ENCODE measurements around the gene KLK12. TPM values are rescaled to one million over a fixed set of nuclear protein-coding genes. Genes with fewer than 3 reads are reported as not detected.

Gene KLK12
- total RNA-seq, 2 experiments from 2014 or later = not detected

- H3K27ac Mint-ChIP-seq = no peak overlapping the region
- no peak for DNase-seq
- H3K4me3 Mint-ChIP-seq = no peak overlapping the region
- H3K27me3 Mint-ChIP-seq (ENCODE audit: low read depth) = peaks cover 28% of the 10 kb centered on the region
- H3K9me3 Mint-ChIP-seq (ENCODE audit: insufficient read depth) = no peaks in the 10 kb centered on the region
- POLR2A ChIA-PET = no interaction called here
- peaks cover 4% of the 10 kb centered on the region for H3K4me1 Mint-ChIP-seq (ENCODE audit: low read depth)
- CTCF ChIA-PET = no interaction called here
- ATAC-seq = no peak
- H3K36me3 Mint-ChIP-seq (ENCODE audit: low read depth) = no peaks in the 10 kb centered on the region
Measured at GRCh38 chr19:51023946-51024345, 10.9 kb downstream of the KLK12 start.

- Mint-ChIP-seq H3K36me3 (ENCODE audit: low read depth) (no peaks in the 10 kb centered on the region), H3K27me3 (ENCODE audit: low read depth) (peaks cover 40% of the 10 kb centered on the region), H3K4me1 (ENCODE audit: low read depth) (peaks cover 14% of the 10 kb centered on the region), H3K4me3 (no peak overlapping the region), H3K9me3 (ENCODE audit: insufficient read depth) (no peaks in the 10 kb centered on the region), H3K27ac (no peak overlapping the region)
- no peak for ATAC-seq
- no peak for DNase-seq
- POLR2A ChIA-PET = no interaction called here
- CTCF ChIA-PET = no interaction called here
Measured at GRCh38 chr19:51022526-51022925, 12.3 kb downstream of the KLK12 start.

- Mint-ChIP-seq H3K4me3 (no peak overlapping the region), H3K27me3 (ENCODE audit: low read depth) (peaks cover 49% of the 10 kb centered on the region), H3K27ac (no peak overlapping the region), H3K9me3 (ENCODE audit: insufficient read depth) (no peaks in the 10 kb centered on the region), H3K4me1 (ENCODE audit: low read depth) (peaks cover 19% of the 10 kb centered on the region), H3K36me3 (ENCODE audit: low read depth) (no peaks in the 10 kb centered on the region)
- POLR2A ChIA-PET = no interaction called here
- CTCF ChIA-PET = interaction anchor here (0.6 to 1.3 kb wide), 6 partner anchors 10 to 238 kb away, joined by 3 to 10 read pairs (median 4); no protein-coding TSS in a partner anchor
- ATAC-seq (no peak), DNase-seq (peak; percentile 35)
Measured at GRCh38 chr19:51020988-51021651, 13.7 kb downstream of the KLK12 start.

- no peak within 1 kb of the TSS for H3K27ac Mint-ChIP-seq
- no peak for ATAC-seq
- ChIA-PET CTCF (no interaction called here), POLR2A (interaction anchor here (0.6 kb wide), 1 partner anchor 540 kb away, joined by 3 read pairs; no protein-coding TSS in a partner anchor)
- no peaks in the 10 kb centered on the region for H3K9me3 Mint-ChIP-seq (ENCODE audit: insufficient read depth)
- peaks cover 59% of the 10 kb centered on the region for H3K27me3 Mint-ChIP-seq (ENCODE audit: low read depth)
- H3K4me1 Mint-ChIP-seq (ENCODE audit: low read depth) = peaks cover 20% of the 10 kb centered on the region
- H3K4me3 Mint-ChIP-seq = no peak within 1 kb of the TSS
- DNase-seq = no peak
- H3K36me3 Mint-ChIP-seq (ENCODE audit: low read depth) = no peaks in the 10 kb centered on the region
Measured at GRCh38 chr19:51019544-51019925, 15.3 kb downstream of the KLK12 start, which contains the start of gene KLK10. Gene KLK10, minus strand, starts transcription at chr19:51019709. Its CDS starts 579 bp downstream, at chr19:51019130.

DNA sequence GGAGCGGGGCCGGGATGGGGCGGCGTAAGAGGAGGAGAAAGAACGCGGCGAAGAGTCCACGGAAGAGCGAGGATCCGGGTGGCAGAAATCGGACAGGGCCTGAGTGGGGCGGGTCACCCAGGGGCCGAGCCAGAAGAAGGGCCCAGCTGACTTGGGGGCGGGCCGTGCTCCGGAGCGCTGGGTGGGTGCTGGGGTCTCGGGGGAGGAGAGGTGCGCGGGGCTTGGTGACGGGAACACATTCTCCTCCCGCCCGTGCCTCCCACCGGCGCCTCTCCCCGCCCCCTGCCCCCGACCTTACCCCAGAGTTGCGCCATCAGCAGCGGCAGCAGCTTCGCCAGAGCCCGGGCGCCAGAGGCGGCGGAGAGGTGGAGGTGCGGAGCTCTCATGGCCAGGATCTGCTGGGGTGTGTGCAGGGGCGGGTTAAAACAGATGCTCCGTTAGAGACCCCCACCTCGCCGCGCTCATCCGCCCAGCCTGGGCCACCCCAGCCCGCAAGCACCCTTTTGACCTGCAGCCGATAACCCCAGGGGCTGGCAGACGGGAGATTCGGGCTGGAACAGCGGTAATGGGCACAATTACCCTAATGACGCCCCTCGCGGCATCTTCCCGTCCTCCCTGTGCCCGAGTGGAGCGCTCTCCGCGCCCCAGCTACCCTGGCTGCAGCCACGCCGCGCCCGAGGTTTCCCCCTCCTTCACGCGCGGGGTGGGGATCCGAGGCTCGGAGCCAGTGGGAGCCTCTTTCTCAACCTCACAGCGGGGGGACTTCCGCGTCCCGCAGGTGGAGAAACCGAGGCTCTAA, 15.9 kb downstream of the KLK12 start:
- Mint-ChIP-seq H3K4me3 (no peak overlapping the region), H3K36me3 (ENCODE audit: low read depth) (no peaks in the 10 kb centered on the region), H3K4me1 (ENCODE audit: low read depth) (peaks cover 23% of the 10 kb centered on the region), H3K27ac (no peak overlapping the region), H3K27me3 (ENCODE audit: low read depth) (peaks cover 64% of the 10 kb centered on the region), H3K9me3 (ENCODE audit: insufficient read depth) (no peaks in the 10 kb centered on the region)
- ATAC-seq (peak; percentile 7), DNase-seq (no peak)
- ChIA-PET CTCF (no interaction called here), POLR2A (no interaction called here)

DNA sequence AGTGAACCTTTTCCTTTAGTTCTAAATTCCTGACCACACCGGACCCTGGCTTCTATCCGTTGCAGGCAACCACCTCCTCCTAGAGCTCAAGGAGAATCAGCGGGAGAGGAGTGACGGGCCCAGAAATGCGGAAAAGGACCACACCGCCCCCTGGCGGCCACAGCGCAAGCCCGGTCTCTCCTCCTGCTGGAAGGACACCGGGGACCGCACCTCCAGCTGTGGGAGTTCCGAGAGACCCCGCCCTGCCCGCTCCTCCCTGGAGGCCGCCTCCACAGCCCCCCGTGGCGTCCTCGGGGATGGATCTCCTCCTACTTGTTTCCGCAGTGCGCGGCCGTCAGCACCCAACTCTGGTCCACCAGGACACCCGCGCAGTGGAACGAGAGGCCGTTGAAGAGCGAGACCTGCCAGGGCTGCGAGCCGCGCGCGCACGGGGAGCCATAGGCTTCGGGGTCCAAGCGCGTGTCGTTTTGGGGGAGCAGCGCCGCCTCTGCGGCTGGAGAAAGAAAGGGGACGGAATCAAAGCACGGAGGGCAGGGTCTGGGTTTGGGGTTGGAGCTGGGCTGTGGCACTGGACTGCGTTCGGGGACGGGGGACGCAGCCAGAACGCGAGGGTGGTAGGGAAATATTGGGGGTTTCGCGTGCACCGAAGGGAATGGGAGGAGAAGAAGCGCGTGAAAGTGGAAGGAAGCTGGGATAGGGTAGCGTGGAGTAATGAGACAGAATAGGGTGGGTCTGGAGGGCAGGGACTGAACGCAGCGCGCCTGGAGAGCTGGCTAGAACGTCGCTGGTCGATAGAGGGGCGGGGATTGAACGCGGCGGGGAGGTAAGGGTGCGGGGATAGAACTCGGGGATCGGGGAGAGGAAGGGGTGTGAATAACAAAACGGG, 17.8 kb downstream of the KLK12 start:
- Mint-ChIP-seq H3K9me3 (ENCODE audit: insufficient read depth) (no peaks in the 10 kb centered on the region), H3K36me3 (ENCODE audit: low read depth) (no peaks in the 10 kb centered on the region), H3K4me3 (no peak overlapping the region), H3K4me1 (ENCODE audit: low read depth) (peaks cover 23% of the 10 kb centered on the region), H3K27me3 (ENCODE audit: low read depth) (peaks cover 57% of the 10 kb centered on the region), H3K27ac (no peak overlapping the region)
- no peak for DNase-seq
- ATAC-seq = no peak
- ChIA-PET CTCF (interaction anchor here (1.1 kb wide), 1 partner anchor 87 kb away, joined by 4 read pairs; no protein-coding TSS in a partner anchor), POLR2A (no interaction called here)

- CTCF ChIA-PET = no interaction called here
- H3K27ac Mint-ChIP-seq = no peak overlapping the region
- no peak overlapping the region for H3K4me3 Mint-ChIP-seq
- peaks cover 54% of the 10 kb centered on the region for H3K27me3 Mint-ChIP-seq (ENCODE audit: low read depth)
- ATAC-seq = no peak
- H3K9me3 Mint-ChIP-seq (ENCODE audit: insufficient read depth) = no peaks in the 10 kb centered on the region
- H3K36me3 Mint-ChIP-seq (ENCODE audit: low read depth) = no peaks in the 10 kb centered on the region
- DNase-seq = no peak
- POLR2A ChIA-PET = no interaction called here
- H3K4me1 Mint-ChIP-seq (ENCODE audit: low read depth) = peaks cover 23% of the 10 kb centered on the region
Measured at GRCh38 chr19:51015691-51016267, 19.0 kb downstream of the KLK12 start.

DNA sequence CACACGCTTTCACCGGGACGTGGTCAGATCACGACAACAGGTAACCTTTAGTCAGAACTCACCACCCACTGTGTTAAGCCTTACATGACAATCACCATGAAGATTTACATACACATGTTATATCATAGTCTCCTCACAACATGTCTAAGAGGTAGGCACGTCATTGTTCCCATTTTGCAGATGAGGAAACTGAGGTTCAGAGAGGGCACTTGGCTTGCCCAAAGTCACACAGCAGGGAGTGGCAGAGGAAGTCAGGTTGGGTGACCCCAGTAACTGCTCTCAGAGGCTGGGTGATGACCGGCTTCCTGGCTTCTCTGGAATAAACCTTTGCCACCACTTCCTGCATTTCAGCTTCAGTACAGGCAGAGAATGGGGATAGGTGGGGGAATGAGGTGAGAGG, 20.6 kb downstream of the KLK12 start:
- no peak for ATAC-seq
- Mint-ChIP-seq H3K27me3 (ENCODE audit: low read depth) (peaks cover 43% of the 10 kb centered on the region), H3K36me3 (ENCODE audit: low read depth) (no peaks in the 10 kb centered on the region), H3K4me1 (ENCODE audit: low read depth) (peaks cover 19% of the 10 kb centered on the region), H3K27ac (no peak overlapping the region), H3K4me3 (no peak overlapping the region), H3K9me3 (ENCODE audit: insufficient read depth) (no peaks in the 10 kb centered on the region)
- ChIA-PET POLR2A (no interaction called here), CTCF (no interaction called here)
- DNase-seq = no peak

DNA sequence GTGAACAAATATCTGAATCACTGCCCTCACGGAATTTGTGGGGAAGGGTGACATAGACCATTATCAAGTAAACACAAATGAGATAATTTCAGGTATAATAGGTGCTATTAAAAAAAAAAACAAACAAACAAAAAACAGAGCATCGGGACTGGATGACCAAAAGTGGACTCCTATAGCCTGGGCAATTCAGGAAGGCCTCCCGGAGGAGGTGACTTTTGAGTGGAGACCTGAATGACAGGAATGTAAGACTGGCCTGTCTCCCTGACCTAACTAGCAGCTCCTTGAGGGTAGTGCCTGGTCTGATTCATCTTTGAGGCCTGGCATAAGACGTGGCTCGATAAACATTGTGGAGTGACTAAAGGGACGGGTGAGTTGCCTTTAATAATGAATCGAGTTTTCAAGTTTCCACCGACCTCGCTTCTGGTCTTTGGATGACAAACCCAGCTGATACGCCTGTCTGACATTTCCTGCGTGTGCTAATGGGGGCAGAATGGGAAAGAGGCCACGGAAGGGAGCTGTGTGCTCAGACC, 22.1 kb downstream of the KLK12 start:
- Mint-ChIP-seq H3K36me3 (ENCODE audit: low read depth) (no peaks in the 10 kb centered on the region), H3K27ac (no peak overlapping the region), H3K9me3 (ENCODE audit: insufficient read depth) (no peaks in the 10 kb centered on the region), H3K27me3 (ENCODE audit: low read depth) (peaks cover 29% of the 10 kb centered on the region), H3K4me1 (ENCODE audit: low read depth) (peaks cover 11% of the 10 kb centered on the region), H3K4me3 (no peak overlapping the region)
- ATAC-seq (no peak), DNase-seq (no peak)
- CTCF ChIA-PET = no interaction called here
- POLR2A ChIA-PET = no interaction called here

DNA sequence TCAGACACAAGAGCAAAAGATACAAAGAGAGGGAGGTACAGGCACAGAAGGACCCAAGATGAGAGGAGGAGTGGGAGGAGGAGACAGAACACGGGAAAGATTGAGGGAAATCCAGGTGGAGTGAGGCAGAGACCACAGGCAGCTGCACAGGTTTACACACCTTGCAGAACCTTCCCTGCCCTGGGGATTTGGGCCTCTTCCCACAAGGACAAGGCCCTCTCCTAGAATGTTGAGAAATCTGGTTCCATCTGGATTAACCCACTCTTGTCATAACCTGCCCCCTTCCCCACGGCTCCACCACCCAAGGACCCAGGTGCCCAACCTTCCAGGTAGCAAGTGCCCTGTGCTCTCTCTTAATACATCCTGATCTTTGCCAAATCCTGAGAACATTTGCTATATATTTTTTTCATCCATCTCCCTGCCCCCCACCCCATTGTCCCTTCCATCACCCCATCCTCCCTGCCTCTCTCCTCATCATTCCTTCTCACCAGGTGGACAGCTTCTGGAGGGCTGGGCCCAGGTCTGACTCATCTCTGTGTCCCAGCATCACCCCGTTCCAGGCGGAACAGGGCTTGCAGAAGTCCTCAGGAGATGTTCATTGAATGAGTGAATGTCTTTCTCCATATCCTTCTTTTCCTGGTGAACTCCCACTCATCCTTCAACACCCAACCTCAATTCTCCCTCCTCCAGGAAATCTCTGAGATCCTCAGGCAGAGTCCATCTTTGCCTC, 24.6 kb downstream of the KLK12 start:
- H3K9me3 Mint-ChIP-seq (ENCODE audit: insufficient read depth) = no peaks in the 10 kb centered on the region
- ChIA-PET POLR2A (no interaction called here), CTCF (interaction anchor here (2.3 kb wide), 1 partner anchor 11 kb away, joined by 5 read pairs; no protein-coding TSS in a partner anchor)
- H3K27me3 Mint-ChIP-seq (ENCODE audit: low read depth) = peaks cover 13% of the 10 kb centered on the region
- ATAC-seq (no peak), DNase-seq (no peak)
- H3K36me3 Mint-ChIP-seq (ENCODE audit: low read depth) = no peaks in the 10 kb centered on the region
- H3K4me3 Mint-ChIP-seq = no peak overlapping the region
- no peak overlapping the region for H3K27ac Mint-ChIP-seq
- H3K4me1 Mint-ChIP-seq (ENCODE audit: low read depth) = peaks cover 4% of the 10 kb centered on the region

Data from activated CD8-positive, alpha-beta T cell treated with anti-CD3 and anti-CD28 coated beads, Interleukin-2, amount 10 ng/mL, durations not matched to agents 7 days and 5 days (primary cell).